Endothelial cell of umbilical vein (primary cell): ENCODE results near the gene DBF4B.

ENCODE experiments used
- EZH2 ChIP-seq: IDR thresholded peaks from 2 replicates; pipeline ENCODE4 v1.6.1; 2012; ENCODE audit warnings: borderline replicate concordance, low read depth, mild to moderate bottlenecking, moderate library complexity, low read length, inconsistent platforms; ENCODE audit not compliant: severe bottlenecking
- JUN ChIP-seq: IDR thresholded peaks from 2 replicates; pipeline ENCODE4 v1.6.1; 2011; ENCODE audit warnings: borderline replicate concordance, low read depth; ENCODE audit not compliant: insufficient read length, insufficient read depth
- POLR2A ChIP-seq: IDR thresholded peaks from 2 replicates; pipeline ENCODE4 v1.6.1; 2012; ENCODE audit warnings: low read depth, mild to moderate bottlenecking, control low read depth, low read length
- TF ChIP-seq, protein P1 (sequence below), 2 donors: IDR thresholded peaks; 1 replicate in 1 of 2; 2 replicates in 1 of 2; pipeline ENCODE4 v1.5.1; 2011; ENCODE audit warnings: low read length in 2 of 2, mild to moderate bottlenecking in 2 of 2, moderate library complexity in 2 of 2, control low read depth in 1 of 2, inconsistent platforms in 1 of 2, low read depth in 1 of 2; ENCODE audit not compliant: insufficient read depth in 1 of 2; ENCODE audit errors: extremely low read depth in 1 of 2

DNA sequence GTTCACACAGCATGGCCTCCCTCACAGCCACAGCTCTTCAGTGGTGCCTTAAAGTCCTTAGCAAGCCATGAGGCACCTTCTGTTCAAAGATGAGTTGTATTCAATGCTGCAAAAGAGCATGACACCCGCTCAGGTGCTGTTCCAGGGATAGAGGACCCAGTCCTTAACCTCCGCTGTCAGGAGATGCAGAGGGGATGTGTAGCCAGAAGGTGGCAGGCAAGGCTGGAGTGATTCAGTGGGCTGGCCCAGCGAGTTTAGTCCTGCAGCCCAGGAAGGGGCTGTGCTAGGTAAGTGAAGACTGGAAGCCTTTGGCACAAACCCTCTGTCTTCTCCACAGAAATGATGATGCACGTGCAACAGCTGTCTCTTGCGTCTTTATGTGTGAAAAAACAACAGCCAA lies 25.3 kb downstream of the DBF4B start:
- no peak for TF ChIP-seq POLR2A
- TF ChIP-seq, protein P1, sequence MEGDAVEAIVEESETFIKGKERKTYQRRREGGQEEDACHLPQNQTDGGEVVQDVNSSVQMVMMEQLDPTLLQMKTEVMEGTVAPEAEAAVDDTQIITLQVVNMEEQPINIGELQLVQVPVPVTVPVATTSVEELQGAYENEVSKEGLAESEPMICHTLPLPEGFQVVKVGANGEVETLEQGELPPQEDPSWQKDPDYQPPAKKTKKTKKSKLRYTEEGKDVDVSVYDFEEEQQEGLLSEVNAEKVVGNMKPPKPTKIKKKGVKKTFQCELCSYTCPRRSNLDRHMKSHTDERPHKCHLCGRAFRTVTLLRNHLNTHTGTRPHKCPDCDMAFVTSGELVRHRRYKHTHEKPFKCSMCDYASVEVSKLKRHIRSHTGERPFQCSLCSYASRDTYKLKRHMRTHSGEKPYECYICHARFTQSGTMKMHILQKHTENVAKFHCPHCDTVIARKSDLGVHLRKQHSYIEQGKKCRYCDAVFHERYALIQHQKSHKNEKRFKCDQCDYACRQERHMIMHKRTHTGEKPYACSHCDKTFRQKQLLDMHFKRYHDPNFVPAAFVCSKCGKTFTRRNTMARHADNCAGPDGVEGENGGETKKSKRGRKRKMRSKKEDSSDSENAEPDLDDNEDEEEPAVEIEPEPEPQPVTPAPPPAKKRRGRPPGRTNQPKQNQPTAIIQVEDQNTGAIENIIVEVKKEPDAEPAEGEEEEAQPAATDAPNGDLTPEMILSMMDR (IDR thresholded peaks at IDR 0.05; ENCODE audit: extremely low read depth in 1 of 2, insufficient read depth in 1 of 2, low read depth in 1 of 2, low read length in 2 of 2), result peak in 1 of 2 donors; percentile 29
- TF ChIP-seq EZH2, result no peak
- no peak for TF ChIP-seq JUN
